Measurements from ENCODE around the gene B3GNT9. TPM values are rescaled to one million over a fixed set of nuclear protein-coding genes. Genes with fewer than 3 reads are reported as not detected.

The B3GNT9 gene
- total RNA-seq, 1 donor from 2014 or later, result 1.0 TPM

- no peak overlapping the region for H3K4me3 Mint-ChIP-seq (ENCODE audit: unreplicated experiment)
- TF ChIP-seq, protein P1, sequence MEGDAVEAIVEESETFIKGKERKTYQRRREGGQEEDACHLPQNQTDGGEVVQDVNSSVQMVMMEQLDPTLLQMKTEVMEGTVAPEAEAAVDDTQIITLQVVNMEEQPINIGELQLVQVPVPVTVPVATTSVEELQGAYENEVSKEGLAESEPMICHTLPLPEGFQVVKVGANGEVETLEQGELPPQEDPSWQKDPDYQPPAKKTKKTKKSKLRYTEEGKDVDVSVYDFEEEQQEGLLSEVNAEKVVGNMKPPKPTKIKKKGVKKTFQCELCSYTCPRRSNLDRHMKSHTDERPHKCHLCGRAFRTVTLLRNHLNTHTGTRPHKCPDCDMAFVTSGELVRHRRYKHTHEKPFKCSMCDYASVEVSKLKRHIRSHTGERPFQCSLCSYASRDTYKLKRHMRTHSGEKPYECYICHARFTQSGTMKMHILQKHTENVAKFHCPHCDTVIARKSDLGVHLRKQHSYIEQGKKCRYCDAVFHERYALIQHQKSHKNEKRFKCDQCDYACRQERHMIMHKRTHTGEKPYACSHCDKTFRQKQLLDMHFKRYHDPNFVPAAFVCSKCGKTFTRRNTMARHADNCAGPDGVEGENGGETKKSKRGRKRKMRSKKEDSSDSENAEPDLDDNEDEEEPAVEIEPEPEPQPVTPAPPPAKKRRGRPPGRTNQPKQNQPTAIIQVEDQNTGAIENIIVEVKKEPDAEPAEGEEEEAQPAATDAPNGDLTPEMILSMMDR (IDR thresholded peaks at IDR 0.05; ENCODE audit: partially characterized antibody, unreplicated experiment), result no peak
- no peak for DNase-seq
- H3K9me3 Mint-ChIP-seq (ENCODE audit: unreplicated experiment), result no peaks in the 10 kb centered on the region
- H3K4me1 Mint-ChIP-seq (ENCODE audit: low read depth, unreplicated experiment), result no peaks in the 10 kb centered on the region
- H3K27ac Mint-ChIP-seq (ENCODE audit: unreplicated experiment), result no peak overlapping the region
- H3K36me3 Mint-ChIP-seq (ENCODE audit: unreplicated experiment), result no peaks in the 10 kb centered on the region
- H3K27me3 Mint-ChIP-seq (ENCODE audit: unreplicated experiment), result no peaks in the 10 kb centered on the region
Measured at GRCh38 chr16:67117716-67118115, 33.1 kb downstream of the B3GNT9 start.

- no peaks in the 10 kb centered on the region for H3K9me3 Mint-ChIP-seq (ENCODE audit: unreplicated experiment)
- no peak overlapping the region for H3K27ac Mint-ChIP-seq (ENCODE audit: unreplicated experiment)
- no peak overlapping the region for H3K4me3 Mint-ChIP-seq (ENCODE audit: unreplicated experiment)
- no peaks in the 10 kb centered on the region for H3K36me3 Mint-ChIP-seq (ENCODE audit: unreplicated experiment)
- TF ChIP-seq, protein P1 (IDR thresholded peaks at IDR 0.05; ENCODE audit: partially characterized antibody, unreplicated experiment), result no peak
- H3K4me1 Mint-ChIP-seq (ENCODE audit: low read depth, unreplicated experiment), result peaks cover 1% of the 10 kb centered on the region
- no peak for DNase-seq
- H3K27me3 Mint-ChIP-seq (ENCODE audit: unreplicated experiment), result no peaks in the 10 kb centered on the region
Measured at GRCh38 chr16:67116388-67117311, 34.1 kb downstream of the B3GNT9 start.

DNA sequence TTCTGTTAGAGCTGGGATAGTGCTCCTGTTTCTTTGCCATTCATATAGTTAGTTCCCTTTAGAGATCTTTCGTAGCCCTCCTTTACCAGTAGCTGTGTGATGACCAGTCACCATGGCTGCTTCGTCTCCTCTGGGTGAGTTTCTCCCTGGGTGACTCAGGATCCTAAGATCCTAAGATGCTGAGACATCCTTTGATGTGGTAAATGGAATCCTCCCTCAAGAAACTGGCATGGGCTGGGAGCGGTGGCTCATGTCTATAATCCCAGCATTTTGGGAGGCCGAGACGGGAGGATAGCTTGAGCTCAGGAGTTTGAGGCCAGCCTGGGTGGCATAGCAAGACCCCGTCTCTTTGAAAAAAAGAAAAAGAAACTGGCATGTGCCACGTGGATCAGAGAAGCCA, 35.2 kb downstream of the B3GNT9 start:
- Mint-ChIP-seq H3K36me3 (ENCODE audit: unreplicated experiment) (no peaks in the 10 kb centered on the region), H3K4me3 (ENCODE audit: unreplicated experiment) (no peak overlapping the region), H3K27ac (ENCODE audit: unreplicated experiment) (no peak overlapping the region), H3K27me3 (ENCODE audit: unreplicated experiment) (no peaks in the 10 kb centered on the region), H3K9me3 (ENCODE audit: unreplicated experiment) (no peaks in the 10 kb centered on the region), H3K4me1 (ENCODE audit: low read depth, unreplicated experiment) (peaks cover 1% of the 10 kb centered on the region)
- TF ChIP-seq, protein P1 (IDR thresholded peaks at IDR 0.05; ENCODE audit: partially characterized antibody, unreplicated experiment), result no peak
- no peak for DNase-seq

GRCh38 chr16:67114793-67115192, 36.0 kb downstream of the B3GNT9 start:
- H3K9me3 Mint-ChIP-seq (ENCODE audit: unreplicated experiment), result no peaks in the 10 kb centered on the region
- no peak overlapping the region for H3K4me3 Mint-ChIP-seq (ENCODE audit: unreplicated experiment)
- H3K4me1 Mint-ChIP-seq (ENCODE audit: low read depth, unreplicated experiment), result peaks cover 1% of the 10 kb centered on the region
- H3K36me3 Mint-ChIP-seq (ENCODE audit: unreplicated experiment), result no peaks in the 10 kb centered on the region
- TF ChIP-seq, protein P1 (IDR thresholded peaks at IDR 0.05; ENCODE audit: partially characterized antibody, unreplicated experiment), result no peak
- DNase-seq, result no peak
- H3K27me3 Mint-ChIP-seq (ENCODE audit: unreplicated experiment), result peaks cover 5% of the 10 kb centered on the region
- no peak overlapping the region for H3K27ac Mint-ChIP-seq (ENCODE audit: unreplicated experiment)
